H9 (cell line): ENCODE results near the gene CELF4. TPM values are rescaled to one million over a fixed set of nuclear protein-coding genes. Genes with fewer than 3 reads are reported as not detected.

Source experiments
- DNase-seq: peaks from one replicate; pipeline ENCODE4 v3.0.0-alpha.2; 2017
- H2AFZ ChIP-seq: one replicate; pipeline ENCODE4 v1.6.1; 2013; ENCODE audit warnings: mild to moderate bottlenecking, low read length, control low read depth, moderate library complexity
- H2AK5ac ChIP-seq: 2 replicates; pipeline ENCODE4 v1.6.1; 2013; ENCODE audit warnings: low read length, control low read depth, mixed read lengths; ENCODE audit not compliant: insufficient read length
- H2BK120ac ChIP-seq: one replicate; pipeline ENCODE4 v1.6.1; 2013; ENCODE audit warnings: low read depth, mild to moderate bottlenecking, low read length, control low read depth, inconsistent platforms; ENCODE audit not compliant: poor library complexity, severe bottlenecking
- H2BK12ac ChIP-seq: 2 replicates; pipeline ENCODE4 v1.6.1; 2013; ENCODE audit warnings: low read length, control low read depth, mixed read lengths, low read depth; ENCODE audit not compliant: insufficient read length
- H2BK15ac ChIP-seq: 2 replicates; pipeline ENCODE4 v1.6.1; 2013; ENCODE audit warnings: low read depth, low read length, control low read depth
- H2BK20ac ChIP-seq: one replicate; pipeline ENCODE4 v1.6.1; 2013; ENCODE audit warnings: low read depth, mild to moderate bottlenecking, low read length, control low read depth, inconsistent platforms; ENCODE audit not compliant: poor library complexity, severe bottlenecking
- H2BK5ac ChIP-seq: 2 replicates; pipeline ENCODE4 v1.6.1; 2013; ENCODE audit warnings: low read length, control low read depth, mixed read lengths; ENCODE audit not compliant: insufficient read length
- H3K14ac ChIP-seq: 2 replicates; pipeline ENCODE4 v1.6.1; 2013; ENCODE audit warnings: low read length, control low read depth; ENCODE audit not compliant: insufficient read depth
- H3K18ac ChIP-seq: 2 replicates; pipeline ENCODE4 v1.6.1; 2013; ENCODE audit warnings: low read depth, mild to moderate bottlenecking, mixed read lengths, low read length, control low read depth; ENCODE audit not compliant: insufficient read length
- H3K23ac ChIP-seq: 2 replicates; pipeline ENCODE4 v1.6.1; 2013; ENCODE audit warnings: low read length, control low read depth, mixed read lengths, low read depth; ENCODE audit not compliant: insufficient read length
- H3K23me2 ChIP-seq: 2 replicates; pipeline ENCODE4 v1.6.1; 2013; ENCODE audit warnings: low read depth, mild to moderate bottlenecking, mixed read lengths, low read length, control low read depth; ENCODE audit not compliant: insufficient read length, poor library complexity, severe bottlenecking
- H3K27ac ChIP-seq: 2 replicates; pipeline ENCODE4 v1.5.1; 2013; ENCODE audit warnings: low read length, control low read depth, mixed read lengths, low read depth; ENCODE audit not compliant: insufficient read length
- H3K27me3 ChIP-seq: 2 replicates; pipeline ENCODE4 v1.6.1; 2013; ENCODE audit warnings: low read length, control low read depth, inconsistent platforms; ENCODE audit not compliant: insufficient read depth
- H3K4ac ChIP-seq: 2 replicates; pipeline ENCODE4 v1.6.1; 2013; ENCODE audit warnings: low read depth, mild to moderate bottlenecking, control low read depth, inconsistent platforms, low read length, moderate library complexity
- H3K4me1 ChIP-seq: 2 replicates; pipeline ENCODE4 v1.6.1; 2013; ENCODE audit warnings: low read length, control low read depth, inconsistent platforms; ENCODE audit not compliant: insufficient read depth
- H3K4me2 ChIP-seq: 2 replicates; pipeline ENCODE4 v1.6.1; 2013; ENCODE audit warnings: low read length, control low read depth, mixed read lengths; ENCODE audit not compliant: insufficient read length, insufficient read depth
- H3K56ac ChIP-seq: 2 replicates; pipeline ENCODE4 v1.6.1; 2013; ENCODE audit warnings: low read depth, mild to moderate bottlenecking, mixed read lengths, low read length, control low read depth; ENCODE audit not compliant: insufficient read length
- H3K79me1 ChIP-seq: 2 replicates; pipeline ENCODE4 v1.6.1; 2013; ENCODE audit warnings: low read depth, mild to moderate bottlenecking, moderate library complexity, low read length, control low read depth, inconsistent platforms; ENCODE audit not compliant: insufficient read depth, poor library complexity, severe bottlenecking
- H3K79me2 ChIP-seq: 2 replicates; pipeline ENCODE4 v1.6.1; 2013; ENCODE audit warnings: low read length, control low read depth, inconsistent platforms; ENCODE audit not compliant: insufficient read depth
- H3K9ac ChIP-seq: 2 replicates; pipeline ENCODE4 v1.6.1; 2013; ENCODE audit warnings: low read length, control low read depth, mixed read lengths; ENCODE audit not compliant: insufficient read length; ENCODE audit errors: extremely low read depth
- H3K9me3 ChIP-seq: one replicate; pipeline ENCODE4 v1.6.1; 2013; ENCODE audit warnings: low read depth, low read length, inconsistent platforms; ENCODE audit not compliant: control insufficient read depth
- H3T11ph ChIP-seq: one replicate; pipeline ENCODE4 v1.6.1; 2013; ENCODE audit warnings: mild to moderate bottlenecking, low read length, control low read depth, inconsistent platforms
- H4K20me1 ChIP-seq: one replicate; pipeline ENCODE4 v1.6.1; 2013; ENCODE audit not compliant: control insufficient read depth, insufficient read length, insufficient read depth
- H4K5ac ChIP-seq: 2 replicates; pipeline ENCODE4 v1.6.1; 2013; ENCODE audit warnings: low read depth, mild to moderate bottlenecking, mixed read lengths, low read length, control low read depth; ENCODE audit not compliant: insufficient read length
- H4K8ac ChIP-seq: replicated peaks from 2 replicates; pipeline ENCODE4 v1.6.1; 2013; ENCODE audit warnings: low read length, control low read depth, mixed read lengths, low read depth; ENCODE audit not compliant: insufficient read length
- H4K91ac ChIP-seq: 2 replicates; pipeline ENCODE4 v1.6.1; 2013; ENCODE audit warnings: low read depth, mild to moderate bottlenecking, moderate library complexity, mixed read lengths, low read length, control low read depth; ENCODE audit not compliant: insufficient read length
- H3K27ac Mint-ChIP-seq, 3 experiments: 2 replicates in 2 of 3; 3 replicates in 1 of 3; pipeline ENCODE4 v1.8.0; 2020 to 2021; ENCODE audit warnings: mixed read lengths in 3 of 3, mild to moderate bottlenecking in 1 of 3, moderate library complexity in 1 of 3
- H3K27me3 Mint-ChIP-seq: 2 replicates; pipeline ENCODE4 v1.8.0; 2021; ENCODE audit warnings: low read depth, mild to moderate bottlenecking, moderate library complexity, mixed read lengths
- H3K36me3 Mint-ChIP-seq, 3 experiments: 2 replicates in 2 of 3; 3 replicates in 1 of 3; pipeline ENCODE4 v1.8.0; 2020 to 2021; ENCODE audit warnings: low read depth in 3 of 3, mixed read lengths in 3 of 3; ENCODE audit not compliant: insufficient read depth in 1 of 3
- H3K4me1 Mint-ChIP-seq, 2 experiments: 2 replicates each; pipeline ENCODE4 v1.8.0; 2020; ENCODE audit warnings: mixed read lengths in 2 of 2
- H3K4me3 Mint-ChIP-seq, 2 experiments: 2 replicates in 1 of 2; 3 replicates in 1 of 2; pipeline ENCODE4 v1.8.0; 2020 to 2021; ENCODE audit warnings: mild to moderate bottlenecking in 2 of 2, mixed read lengths in 2 of 2, moderate library complexity in 1 of 2
- H3K9me3 Mint-ChIP-seq, 2 experiments: 2 replicates in 1 of 2; 3 replicates in 1 of 2; pipeline ENCODE4 v1.8.0; 2020; ENCODE audit warnings: mild to moderate bottlenecking in 2 of 2, mixed read lengths in 2 of 2, moderate library complexity in 1 of 2
- WGBS: extraction: QIAGEN DNeasy Blood & Tissue Kit; methylation state at CpG from one replicate; pipeline ENCODE4 v1.1.7; 2013; ENCODE audit warnings: missing lambda C conversion rate, low lambda C conversion rate, mixed read lengths; ENCODE audit not compliant: insufficient read length; ENCODE audit errors: extremely low coverage; 5-methylcytosine and 5-hydroxymethylcytosine counted together
- total RNA-seq: library from RNA; stranded (reverse); gene quantifications from 2 replicates; pipeline ENCODE4 v1.2.1, GENCODE V29; 2021
- TF ChIP-seq, protein P1 (sequence below): fragments of 200-600 bp; sonication (generic); conservative IDR thresholded peaks from 3 replicates; pipeline ENCODE4 v1.8.0; 2021; ENCODE audit warnings: antibody characterized with exemption, mild to moderate bottlenecking

The CELF4 gene
- total RNA-seq, 1 experiment from 2014 or later = 1.1 TPM

DNA sequence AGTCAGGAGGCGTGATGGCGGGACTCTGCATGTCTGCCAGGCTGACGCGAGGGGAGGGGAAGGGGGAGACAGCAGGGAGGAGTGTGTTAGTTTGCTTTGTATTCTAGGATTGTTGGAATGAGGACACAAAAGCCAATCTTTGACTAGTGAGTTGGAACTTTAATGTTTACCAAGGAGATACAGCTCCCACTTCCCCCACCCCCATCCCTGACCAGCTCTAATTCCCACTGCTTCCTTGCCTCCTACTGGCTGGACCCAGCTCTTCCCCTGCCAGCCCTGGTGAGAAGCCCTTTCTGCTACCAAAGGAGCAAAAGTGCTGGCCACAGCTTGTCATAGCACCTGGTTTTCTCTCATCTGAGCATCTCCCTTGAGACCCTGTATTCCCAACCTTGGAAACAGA lies 84.5 kb downstream of the CELF4 start:
- DNase-seq = no peak
- H3K27me3 Mint-ChIP-seq = peaks cover 15% of the 10 kb centered on the region

More for the DNA sequence above, 84.5 kb downstream of the CELF4 start:
- no CpG with 5 or more reads among the region's 4 CpGs for WGBS
- Histone ChIP-seq H3K23me2 (peaks cover 6% of the 10 kb centered on the region), H3K9me3 (no peaks in the 10 kb centered on the region), H2BK20ac (no peak overlapping the region), H2BK120ac (no peak overlapping the region), H2AK5ac (no peak overlapping the region), H2AFZ (no peak overlapping the region), H3K9ac (no peak overlapping the region), H3K79me1 (no peaks in the 10 kb centered on the region), H2BK5ac (no peak overlapping the region), H3K4me2 (no peak overlapping the region), H3T11ph (no peak overlapping the region), H3K23ac (no peak overlapping the region), H4K20me1 (peaks cover 3% of the 10 kb centered on the region), H3K56ac (no peak overlapping the region), H3K4ac (no peak overlapping the region), H4K5ac (no peak overlapping the region), H3K27me3 (no peaks in the 10 kb centered on the region; the same call in 1 of the 2 replicates), H4K91ac (no peak overlapping the region), H3K18ac (no peak overlapping the region), H2BK15ac (no peak overlapping the region), H3K4me1 (peaks cover 5% of the 10 kb centered on the region; the same call in 1 of the 2 replicates), H3K79me2 (no peaks in the 10 kb centered on the region), H4K8ac (no peak overlapping the region), H3K27ac (no peak overlapping the region), H2BK12ac (no peak overlapping the region), H3K14ac (no peak overlapping the region)
- no peak overlapping the region for H3K4me3 Mint-ChIP-seq
- TF ChIP-seq, protein P1, sequence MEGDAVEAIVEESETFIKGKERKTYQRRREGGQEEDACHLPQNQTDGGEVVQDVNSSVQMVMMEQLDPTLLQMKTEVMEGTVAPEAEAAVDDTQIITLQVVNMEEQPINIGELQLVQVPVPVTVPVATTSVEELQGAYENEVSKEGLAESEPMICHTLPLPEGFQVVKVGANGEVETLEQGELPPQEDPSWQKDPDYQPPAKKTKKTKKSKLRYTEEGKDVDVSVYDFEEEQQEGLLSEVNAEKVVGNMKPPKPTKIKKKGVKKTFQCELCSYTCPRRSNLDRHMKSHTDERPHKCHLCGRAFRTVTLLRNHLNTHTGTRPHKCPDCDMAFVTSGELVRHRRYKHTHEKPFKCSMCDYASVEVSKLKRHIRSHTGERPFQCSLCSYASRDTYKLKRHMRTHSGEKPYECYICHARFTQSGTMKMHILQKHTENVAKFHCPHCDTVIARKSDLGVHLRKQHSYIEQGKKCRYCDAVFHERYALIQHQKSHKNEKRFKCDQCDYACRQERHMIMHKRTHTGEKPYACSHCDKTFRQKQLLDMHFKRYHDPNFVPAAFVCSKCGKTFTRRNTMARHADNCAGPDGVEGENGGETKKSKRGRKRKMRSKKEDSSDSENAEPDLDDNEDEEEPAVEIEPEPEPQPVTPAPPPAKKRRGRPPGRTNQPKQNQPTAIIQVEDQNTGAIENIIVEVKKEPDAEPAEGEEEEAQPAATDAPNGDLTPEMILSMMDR = no peak; the same call in 2 of the 3 replicates
- H3K9me3 Mint-ChIP-seq = peaks cover 0 to 3% of the 10 kb centered on the region in 2 experiments; a peak in 2 of 5 replicates
- no peak overlapping the region for H3K27ac Mint-ChIP-seq
- H3K36me3 Mint-ChIP-seq = no peaks in the 10 kb centered on the region; a peak in 1 of 7 replicates
- H3K4me1 Mint-ChIP-seq = peaks cover 49 to 53% of the 10 kb centered on the region in 2 experiments
